Activated CD4-positive, CD25-positive, alpha-beta regulatory T cell treated with anti-CD3 and anti-CD28 coated beads, Interleukin-2, amount 50 U/mL, for 16 hours (primary cell): ENCODE measurements around the gene ITGBL1.

Source experiments
- DNase-seq: peaks from one replicate; pipeline ENCODE4 v3.0.0-alpha.2; 2020; ENCODE audit warnings: low read depth, low spot score

ITGBL1 gene

GRCh38 chr13:101626925-101627555 lies 174.6 kb downstream of the ITGBL1 start:
- no peak for DNase-seq

GRCh38 chr13:101627556-101627943 lies 175.1 kb downstream of the ITGBL1 start:
- DNase-seq, result no peak

DNA sequence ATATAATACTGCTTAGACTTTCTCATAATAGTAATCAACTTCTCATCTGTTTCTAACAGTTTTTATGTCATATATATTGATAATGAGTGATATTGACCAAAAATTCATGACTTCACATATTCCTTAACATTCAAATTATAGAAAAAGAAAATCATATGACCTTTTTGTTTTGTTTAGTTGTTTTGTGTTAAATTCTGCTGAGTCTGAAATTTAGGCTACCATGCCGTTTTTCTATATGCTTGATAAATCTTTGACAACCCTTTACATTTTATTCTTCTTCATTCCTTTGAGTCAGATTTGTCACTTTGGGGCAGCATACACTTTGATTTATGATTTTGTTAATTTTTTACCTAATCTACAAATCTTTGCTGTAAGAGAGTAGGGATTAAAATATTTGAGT lies 176.4 kb downstream of the ITGBL1 start:
- DNase-seq, result no peak

DNA sequence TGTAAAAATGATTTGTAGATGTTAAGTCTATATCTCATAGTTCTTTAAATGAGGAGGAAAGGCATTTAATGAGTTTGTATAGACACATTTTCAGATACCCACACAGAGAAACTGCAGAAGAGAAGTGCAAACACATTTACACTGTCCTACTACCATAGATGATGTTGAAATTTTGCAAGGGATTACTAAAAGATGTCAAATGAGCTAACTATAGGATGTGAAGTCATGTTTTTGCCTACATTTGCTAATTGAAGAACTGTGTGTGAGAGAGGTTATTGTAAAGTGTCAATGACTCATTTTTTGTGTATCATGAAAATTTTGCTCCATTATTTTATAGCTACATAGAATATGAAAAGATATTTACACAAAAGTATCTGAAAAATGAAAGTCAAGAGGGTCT lies 178.9 kb downstream of the ITGBL1 start:
- no peak for DNase-seq

DNA sequence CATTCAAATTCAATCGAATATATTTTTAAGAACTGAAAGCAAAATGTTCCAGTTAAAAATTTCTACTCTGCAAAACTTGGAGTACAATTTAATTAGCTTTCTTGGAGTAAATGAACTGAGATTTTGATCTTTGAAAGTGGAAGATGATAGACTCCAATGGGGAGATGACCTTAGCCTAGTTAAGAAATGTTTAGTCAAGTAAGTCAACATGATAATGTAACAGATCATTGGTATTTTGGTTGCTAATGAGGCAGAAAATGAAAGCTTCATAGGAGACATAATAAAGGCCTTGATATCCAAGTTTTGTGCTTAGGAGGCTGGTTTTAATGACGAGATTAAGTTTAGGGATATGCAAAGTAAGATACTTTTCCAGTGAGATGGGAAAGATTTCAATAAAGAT lies 181.7 kb downstream of the ITGBL1 start:
- no peak for DNase-seq

DNA sequence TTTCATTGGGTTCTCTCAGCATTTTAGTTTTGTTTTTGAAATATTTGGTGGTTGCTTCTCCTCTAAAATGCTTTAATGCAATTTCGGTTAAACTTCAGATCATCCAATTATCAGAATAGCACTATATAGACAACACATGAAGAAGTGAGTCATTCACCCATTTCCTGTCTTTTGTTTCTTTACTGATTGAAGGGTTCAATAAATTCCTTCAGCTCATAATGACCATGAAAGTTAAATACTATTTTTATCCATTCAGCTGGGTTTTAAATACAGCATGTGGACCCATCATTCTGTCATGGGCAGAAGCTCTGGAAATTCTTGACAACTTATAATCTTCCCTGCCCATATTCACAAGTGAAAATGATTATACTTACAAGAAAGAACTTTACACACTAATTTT lies 187.2 kb downstream of the ITGBL1 start:
- DNase-seq, result no peak

DNA sequence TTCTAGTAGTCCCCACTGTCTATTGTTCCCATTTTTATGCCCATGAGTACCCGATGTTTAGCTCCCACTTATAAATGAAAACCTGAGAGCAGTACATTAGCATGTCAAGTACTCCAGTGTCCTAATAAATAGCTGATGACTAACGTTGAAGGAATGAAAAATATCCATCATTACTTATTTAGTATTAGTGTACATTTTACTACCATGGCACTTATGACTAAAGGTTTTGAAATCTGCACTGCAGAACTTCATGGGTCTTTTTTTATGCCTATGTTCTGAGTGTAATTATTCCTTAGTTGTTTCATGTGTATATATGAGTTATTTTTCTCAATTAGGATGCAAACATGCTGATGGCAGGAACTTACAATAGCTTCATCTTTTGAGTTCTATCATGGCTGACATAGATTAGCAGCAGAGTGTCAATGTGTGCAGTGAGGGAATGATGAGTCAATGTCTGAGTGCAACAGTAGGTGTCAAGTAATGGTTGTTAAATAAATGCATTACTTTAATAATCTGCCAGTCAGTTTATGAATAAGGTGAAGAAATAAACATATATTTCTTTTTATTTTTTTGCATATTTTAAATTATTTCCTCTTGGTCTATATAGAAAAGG lies 188.4 kb downstream of the ITGBL1 start:
- DNase-seq, result no peak

DNA sequence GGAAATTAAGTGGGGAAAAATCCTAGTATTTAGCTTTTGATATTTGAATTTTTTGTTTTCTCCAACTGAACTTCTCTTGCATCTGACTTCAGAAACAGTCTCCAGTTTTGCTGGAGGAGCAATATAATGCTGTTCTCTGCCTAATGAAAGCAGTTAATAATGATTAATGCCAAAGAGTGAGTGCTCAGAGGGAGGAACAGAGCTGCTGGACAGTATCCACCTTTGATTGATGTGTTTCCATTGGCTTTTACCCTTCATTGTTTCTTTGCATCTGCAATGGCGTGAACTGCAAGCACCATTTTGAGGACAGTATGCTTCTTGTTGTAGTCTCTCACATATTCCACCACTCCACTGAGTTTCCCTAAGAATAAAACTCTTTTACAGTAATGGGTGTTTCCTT lies 193.4 kb downstream of the ITGBL1 start:
- DNase-seq, result no peak

DNA sequence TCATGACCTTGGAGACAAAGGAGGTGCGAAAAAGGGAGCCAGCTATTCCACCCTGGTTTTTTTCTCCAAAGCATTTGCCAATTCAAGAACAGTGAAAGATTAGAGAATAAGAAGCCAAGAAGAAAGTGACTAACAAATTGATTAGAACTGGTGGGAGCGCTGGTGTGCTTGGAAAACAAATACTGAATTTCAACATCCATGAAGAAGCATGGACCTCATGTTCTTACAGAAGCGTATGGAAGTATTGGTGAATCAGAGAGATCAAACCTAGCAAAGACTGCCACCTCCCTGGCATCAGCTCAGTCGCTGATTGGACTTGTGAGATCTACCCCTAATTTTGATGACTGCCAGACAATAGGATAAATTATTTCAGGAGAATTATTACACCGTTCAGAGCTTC lies 195.3 kb downstream of the ITGBL1 start:
- no peak for DNase-seq

DNA sequence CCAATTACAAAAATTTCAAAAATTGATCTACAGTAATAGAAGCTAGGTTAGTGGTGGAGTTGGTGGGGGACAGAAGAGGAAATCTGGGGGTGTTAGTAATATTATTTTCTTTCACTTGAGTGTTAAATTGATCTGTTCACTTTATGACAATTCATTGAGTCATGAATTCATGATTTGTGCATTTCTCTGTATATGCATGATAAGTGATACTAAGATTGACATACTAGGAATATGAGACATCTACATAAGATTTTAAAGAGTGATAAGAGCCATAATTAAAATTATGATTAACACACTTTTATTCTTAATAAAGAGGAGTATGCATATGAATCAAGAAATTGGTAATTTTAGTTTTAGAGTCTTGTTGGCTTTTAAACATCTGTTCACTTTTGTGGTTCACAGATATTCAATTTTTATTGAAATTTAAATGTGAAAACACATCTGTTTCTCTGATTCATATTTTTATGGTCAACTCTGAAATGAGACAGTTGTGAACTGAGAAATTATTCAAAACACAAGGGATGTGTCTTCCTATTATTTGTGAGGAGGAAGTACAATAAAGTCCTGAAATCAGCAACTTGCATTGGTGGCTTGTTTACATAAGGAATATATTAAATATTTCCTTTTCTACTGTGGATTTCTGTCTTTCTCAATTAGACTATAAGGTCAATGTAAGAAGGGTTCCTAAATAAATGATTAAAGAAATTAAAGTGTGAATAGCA lies 196.5 kb downstream of the ITGBL1 start:
- no peak for DNase-seq

GRCh38 chr13:101649488-101650126 lies 197.1 kb downstream of the ITGBL1 start:
- no peak for DNase-seq

- no peak for DNase-seq
These were observed 202.4 kb downstream of the ITGBL1 start for GRCh38 chr13:101654883-101655282.

GRCh38 chr13:101655435-101655834 lies 203.0 kb downstream of the ITGBL1 start:
- DNase-seq, result no peak

GRCh38 chr13:101660711-101661110 lies 208.2 kb downstream of the ITGBL1 start:
- DNase-seq, result no peak

- no peak for DNase-seq
These were observed 209.4 kb downstream of the ITGBL1 start for GRCh38 chr13:101661839-101662238.

DNA sequence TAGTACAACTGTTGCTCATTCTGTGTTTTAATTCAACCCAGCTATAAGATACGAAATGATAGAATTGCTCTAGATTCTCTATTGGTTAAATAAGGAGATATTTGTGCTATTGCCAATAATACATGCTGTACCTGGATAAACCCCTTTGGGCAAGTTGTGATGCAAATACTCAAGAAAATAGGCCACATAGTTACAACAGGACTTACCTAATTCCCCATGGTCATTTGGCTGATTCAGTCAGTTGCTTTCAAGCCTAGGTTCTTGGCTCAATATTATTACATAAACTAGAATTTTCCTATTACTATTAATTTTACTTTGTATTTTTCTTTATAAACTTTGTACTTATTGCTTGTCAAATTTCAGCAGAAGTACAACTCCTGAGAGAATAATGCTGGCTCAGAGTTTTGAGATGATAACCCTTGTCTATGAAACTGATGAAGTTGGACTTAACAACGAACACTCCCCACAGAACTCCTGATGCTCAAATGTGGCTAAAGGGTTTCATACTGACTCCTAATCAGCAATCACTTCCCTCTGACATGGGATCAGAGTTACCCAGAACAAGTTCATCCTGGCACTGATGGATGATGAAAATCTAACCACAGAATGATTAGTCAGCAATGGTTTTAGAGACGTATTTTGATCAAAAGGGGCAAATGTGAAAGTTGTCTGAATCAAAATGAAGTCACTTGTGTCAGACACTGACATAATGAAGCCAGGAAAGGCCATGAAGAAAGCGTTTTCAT lies 221.1 kb downstream of the ITGBL1 start:
- no peak for DNase-seq

DNA sequence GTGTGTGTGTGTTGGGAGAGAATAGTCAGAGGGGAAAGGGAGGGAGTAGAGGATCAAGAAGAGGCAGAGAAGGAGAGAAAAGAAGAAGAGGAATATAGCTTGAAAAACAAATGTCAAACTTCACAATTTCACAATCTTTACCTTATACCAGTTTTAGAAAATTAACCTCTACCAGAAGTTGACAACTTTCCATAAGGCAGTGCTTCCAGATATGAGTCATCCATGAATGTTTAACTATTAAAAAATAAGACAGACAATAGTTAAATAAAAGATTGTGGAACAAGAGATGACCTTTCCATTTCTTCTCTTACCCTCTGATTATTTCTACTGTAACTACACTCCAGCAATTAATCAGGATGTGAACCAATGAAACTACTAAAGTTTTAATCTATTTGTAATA lies 229.4 kb downstream of the ITGBL1 start:
- no peak for DNase-seq

DNA sequence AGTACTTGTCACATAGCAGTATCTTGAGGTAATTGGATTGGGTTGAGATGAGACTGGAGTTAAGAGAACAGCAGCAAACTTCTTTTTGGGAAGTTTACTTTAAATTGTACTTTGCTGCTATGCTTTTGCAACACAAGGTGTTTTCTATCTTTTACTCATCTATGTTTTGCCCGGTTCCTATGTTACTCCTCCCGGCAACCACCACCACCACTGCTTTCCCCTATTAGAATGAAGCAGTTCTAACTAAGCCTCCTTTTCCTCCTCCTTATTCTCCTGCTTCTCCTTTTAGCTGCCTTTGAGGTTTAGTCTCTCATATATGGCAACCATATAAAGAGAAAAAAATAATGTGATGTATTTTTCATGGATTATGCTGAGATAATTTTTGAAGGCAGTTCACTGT lies 233.5 kb downstream of the ITGBL1 start:
- no peak for DNase-seq

GRCh38 chr13:101690871-101691270 lies 238.4 kb downstream of the ITGBL1 start:
- no peak for DNase-seq

DNA sequence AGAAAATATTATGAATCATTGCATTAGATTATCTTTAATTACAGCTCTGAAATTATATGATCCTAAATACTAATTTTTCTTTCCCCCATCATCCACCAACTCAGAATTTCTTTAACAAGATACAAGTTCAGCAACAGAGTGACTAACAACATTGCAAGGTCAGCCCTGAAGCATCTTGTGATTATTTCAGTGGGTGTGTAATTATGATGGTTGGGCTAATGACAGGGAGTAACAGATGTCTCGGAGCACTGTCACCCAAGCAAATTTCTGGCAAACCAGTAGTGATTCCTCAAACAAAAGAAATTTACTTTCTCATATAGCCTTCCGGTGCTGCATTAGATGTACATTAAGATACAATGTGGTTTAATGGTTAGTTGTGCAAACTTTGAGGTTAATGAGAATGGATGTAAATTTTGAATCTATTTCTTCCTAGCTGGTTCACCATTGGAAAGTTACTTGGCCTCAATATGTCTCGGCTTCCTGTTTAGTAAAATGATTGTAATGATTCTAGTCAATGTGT lies 238.9 kb downstream of the ITGBL1 start:
- DNase-seq, result no peak

DNA sequence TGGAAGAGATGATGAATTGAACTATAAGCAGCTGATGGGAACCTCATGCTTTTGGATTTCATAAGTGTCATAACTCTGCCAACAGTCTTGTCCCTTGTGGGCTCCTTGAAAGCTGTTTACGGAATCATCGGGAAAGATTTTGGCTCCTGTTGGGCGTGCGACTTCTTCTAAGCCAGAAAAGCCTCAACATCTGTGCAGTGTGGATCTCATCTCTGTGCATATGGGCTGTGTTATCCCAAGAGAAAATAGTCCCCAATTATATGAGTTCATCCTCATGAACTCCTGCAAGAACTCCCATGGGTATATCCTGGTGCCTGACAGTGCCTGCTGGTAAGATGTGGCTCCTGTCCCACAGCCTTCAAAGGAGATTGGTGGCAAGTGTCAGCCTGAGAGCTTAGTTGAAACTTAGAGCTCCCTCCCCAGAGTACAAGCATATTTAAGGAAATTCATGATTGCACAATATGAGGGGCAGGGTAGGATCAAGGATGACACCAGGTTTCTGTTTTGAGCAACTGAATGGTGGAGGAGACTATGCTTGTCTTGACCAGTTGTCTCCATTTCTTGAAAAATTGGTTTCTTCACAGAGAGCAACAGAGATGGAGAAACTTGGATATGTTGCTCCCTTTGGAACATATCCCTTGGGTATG lies 243.5 kb downstream of the ITGBL1 start:
- DNase-seq, result no peak
